Loucy (cell line): Measurements from ENCODE around the gene VWA1.

Experiments
- CTCF ChIP-seq: fragments of 200-600 bp; sonication (generic); conservative IDR thresholded peaks from 2 replicates; pipeline ENCODE4 v1.5.1; 2014; ENCODE audit warnings: mild to moderate bottlenecking, antibody characterized with exemption, low read length
- EZH2phosphoT487 ChIP-seq: fragments of 200-600 bp; IDR thresholded peaks from 2 replicates; pipeline ENCODE4 v1.6.1; 2018; ENCODE audit warnings: antibody characterized with exemption, mild to moderate bottlenecking, moderate library complexity, borderline replicate concordance

DNA sequence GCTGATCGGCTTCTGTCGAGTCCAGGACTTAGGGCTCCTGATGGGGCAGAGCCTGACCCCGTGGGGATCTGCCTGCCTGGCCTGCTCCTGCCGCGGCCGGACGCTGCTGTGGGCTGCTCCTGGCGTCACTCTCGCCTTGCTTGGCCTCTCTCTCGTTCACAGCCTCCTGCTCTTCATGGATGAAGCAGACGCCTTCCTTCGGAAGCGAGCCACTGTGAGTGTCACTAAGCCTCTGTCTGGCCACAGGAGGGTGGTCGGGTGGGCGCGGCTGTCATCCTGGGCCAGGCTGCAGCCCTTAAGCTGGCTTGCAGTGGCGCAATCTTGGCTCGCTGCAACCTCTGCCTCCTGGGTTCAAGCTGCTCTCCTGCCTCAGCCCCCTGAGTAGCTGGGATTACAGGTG lies 52.2 kb downstream of the VWA1 start:
- no peak for TF ChIP-seq CTCF
- no peak for TF ChIP-seq EZH2phosphoT487
